C4-2B (cell line): Measurements from ENCODE around the gene THAP8.

Experiments
- H3K27ac ChIP-seq: fragments of 450-650 bp; 2 replicates; pipeline ENCODE4 v1.5.1; 2017
- ZFX ChIP-seq: fragments of 450-650 bp; IDR thresholded peaks from 2 replicates; pipeline ENCODE4 v1.6.1; 2017
- TF ChIP-seq, protein P1 (sequence below): fragments of 450-650 bp; conservative IDR thresholded peaks from 2 replicates; pipeline ENCODE4 v1.5.1; 2017; ENCODE audit warnings: mild to moderate bottlenecking

THAP8 gene

DNA sequence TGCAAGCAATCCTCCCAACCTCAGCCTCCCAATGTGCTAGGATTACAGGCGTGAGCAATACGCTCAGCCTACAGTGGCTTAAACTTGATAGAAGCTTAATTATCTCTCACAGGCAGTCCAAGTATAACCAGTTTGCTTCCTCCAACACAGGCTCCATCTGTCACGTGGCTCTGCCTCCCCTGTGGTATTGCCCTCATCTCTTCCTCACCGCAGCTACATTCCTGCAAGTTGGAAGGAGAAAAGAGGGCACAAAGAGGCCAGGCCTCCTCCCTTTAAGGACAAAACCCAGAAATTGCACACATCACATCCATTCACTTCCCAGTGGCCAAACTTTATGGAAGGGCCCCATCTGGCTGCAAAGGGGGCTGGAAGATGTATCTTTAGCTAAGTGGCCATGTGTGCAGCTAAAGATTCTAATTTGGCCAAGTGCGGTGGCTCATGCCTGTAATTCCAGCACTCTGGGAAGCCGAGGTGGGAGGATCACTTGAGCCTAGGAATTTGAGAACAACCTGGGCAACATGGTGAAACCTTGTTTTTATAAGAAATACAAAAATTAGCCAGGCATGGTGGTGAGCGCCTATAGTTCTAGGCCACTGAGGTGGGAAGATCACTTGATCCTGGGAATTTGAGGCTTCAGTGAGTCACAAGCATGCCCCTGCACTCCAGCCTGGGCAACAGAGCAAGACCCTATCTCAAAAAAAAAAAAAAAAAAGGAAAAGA lies 62.2 kb downstream of the THAP8 start:
- TF ChIP-seq, protein P1, sequence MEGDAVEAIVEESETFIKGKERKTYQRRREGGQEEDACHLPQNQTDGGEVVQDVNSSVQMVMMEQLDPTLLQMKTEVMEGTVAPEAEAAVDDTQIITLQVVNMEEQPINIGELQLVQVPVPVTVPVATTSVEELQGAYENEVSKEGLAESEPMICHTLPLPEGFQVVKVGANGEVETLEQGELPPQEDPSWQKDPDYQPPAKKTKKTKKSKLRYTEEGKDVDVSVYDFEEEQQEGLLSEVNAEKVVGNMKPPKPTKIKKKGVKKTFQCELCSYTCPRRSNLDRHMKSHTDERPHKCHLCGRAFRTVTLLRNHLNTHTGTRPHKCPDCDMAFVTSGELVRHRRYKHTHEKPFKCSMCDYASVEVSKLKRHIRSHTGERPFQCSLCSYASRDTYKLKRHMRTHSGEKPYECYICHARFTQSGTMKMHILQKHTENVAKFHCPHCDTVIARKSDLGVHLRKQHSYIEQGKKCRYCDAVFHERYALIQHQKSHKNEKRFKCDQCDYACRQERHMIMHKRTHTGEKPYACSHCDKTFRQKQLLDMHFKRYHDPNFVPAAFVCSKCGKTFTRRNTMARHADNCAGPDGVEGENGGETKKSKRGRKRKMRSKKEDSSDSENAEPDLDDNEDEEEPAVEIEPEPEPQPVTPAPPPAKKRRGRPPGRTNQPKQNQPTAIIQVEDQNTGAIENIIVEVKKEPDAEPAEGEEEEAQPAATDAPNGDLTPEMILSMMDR: no peak
- no peak for TF ChIP-seq ZFX
- no peak overlapping the region for H3K27ac ChIP-seq

DNA sequence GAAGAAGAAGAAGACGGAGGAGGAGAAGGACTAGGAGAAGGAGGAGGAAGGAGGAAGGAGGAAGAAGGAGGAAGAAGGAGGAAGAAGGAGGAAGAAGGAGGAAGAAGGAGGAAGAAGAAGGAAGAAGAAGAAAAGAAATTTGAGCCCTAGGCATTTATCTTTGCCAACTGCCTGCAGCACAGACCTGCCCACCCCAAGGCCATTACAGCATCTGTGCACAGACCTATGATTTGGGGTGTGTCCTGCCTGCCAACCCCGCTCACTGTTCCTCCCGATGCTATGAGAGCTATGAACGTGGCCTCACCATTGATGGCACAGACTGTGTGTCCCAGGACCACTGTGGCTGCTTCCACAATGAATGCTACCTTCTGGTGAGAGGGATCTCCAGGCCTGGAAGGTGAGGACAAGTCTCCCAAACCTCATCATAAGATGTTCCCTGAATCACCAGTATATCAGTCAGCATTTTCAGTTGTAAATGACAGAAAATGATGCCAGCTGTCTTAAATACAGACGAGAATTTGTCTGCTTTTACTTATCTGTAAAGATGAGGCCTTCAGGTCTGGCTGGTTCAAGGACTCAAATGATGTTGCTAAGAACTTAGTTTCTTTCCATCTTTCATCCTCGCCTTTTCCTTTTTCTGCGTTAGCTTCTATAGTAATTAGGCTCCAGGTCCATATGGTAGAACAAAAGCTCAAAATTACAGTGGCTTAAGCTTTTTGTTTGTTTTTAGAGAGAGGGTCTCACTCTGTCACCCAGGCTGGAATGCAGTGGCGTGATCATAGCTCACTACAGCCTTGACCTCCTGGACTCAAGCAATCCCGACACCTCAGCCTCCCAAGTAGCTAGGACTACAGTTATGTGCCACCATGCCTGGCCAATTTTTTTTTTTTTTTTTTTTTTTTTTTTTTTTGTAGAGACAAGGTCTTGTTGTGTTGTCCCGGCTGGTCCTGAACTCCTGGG lies 63.0 kb downstream of the THAP8 start:
- H3K27ac ChIP-seq: no peak overlapping the region
- no peak for TF ChIP-seq ZFX
- TF ChIP-seq, protein P1: no peak

DNA sequence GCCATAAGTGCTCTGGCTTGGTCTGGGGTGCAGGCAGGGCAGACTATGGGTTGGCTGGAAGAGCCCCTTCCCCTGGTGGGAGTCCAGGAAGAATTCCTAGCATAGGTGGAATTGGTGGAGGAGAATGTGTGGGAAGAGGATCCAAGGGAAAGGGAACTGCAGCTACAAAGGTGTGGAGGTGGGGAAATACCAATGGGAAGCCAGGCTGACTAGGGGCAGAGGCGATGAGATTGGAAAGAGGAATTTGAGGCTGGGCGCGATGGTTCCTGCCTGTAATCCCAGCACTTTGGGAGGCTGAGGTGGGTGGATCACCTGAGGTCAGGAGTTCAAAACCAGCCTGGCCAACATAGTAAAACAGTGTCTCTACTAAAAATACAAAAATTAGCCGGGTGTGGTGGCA lies 63.9 kb downstream of the THAP8 start:
- TF ChIP-seq, protein P1: no peak
- no peak overlapping the region for H3K27ac ChIP-seq

DNA sequence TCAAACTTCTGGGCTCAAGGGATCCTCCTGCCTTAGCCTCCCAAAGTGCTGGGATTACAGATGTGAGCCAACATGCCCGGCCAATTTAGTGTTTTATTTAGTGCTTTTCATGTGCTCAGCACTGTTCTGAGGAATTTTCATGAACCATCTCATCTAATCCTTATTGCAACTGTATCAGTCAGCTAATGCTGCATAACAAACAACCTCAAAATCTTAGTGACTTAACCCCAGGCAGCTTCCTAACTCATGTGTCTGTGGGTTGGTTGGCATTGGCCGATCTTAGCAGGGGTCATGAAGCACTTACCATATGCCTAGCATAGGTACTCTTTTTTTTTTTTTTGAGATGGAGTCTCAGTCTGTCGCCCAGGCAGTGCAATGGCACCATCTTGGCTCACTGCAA lies 65.3 kb downstream of the THAP8 start:
- no peak overlapping the region for H3K27ac ChIP-seq
- TF ChIP-seq, protein P1: no peak
- TF ChIP-seq ZFX: no peak

DNA sequence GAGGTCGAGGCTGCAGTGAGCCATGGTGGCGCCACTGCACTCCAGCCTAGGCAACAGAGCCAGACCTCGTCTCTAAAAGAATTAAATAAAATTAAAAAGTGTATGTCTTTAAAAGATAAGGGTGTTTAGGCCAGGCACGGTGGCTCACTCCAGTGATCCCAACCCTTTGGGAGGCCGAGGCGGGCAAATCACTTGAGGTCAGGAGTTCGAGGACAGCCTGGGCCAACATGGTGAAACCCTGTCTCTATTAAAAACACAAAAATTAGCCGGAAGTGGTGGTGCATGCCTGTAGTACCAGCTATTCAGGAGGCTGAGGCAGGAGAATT lies 66.6 kb downstream of the THAP8 start:
- no peak overlapping the region for H3K27ac ChIP-seq
- TF ChIP-seq ZFX: no peak
- TF ChIP-seq, protein P1: no peak

DNA sequence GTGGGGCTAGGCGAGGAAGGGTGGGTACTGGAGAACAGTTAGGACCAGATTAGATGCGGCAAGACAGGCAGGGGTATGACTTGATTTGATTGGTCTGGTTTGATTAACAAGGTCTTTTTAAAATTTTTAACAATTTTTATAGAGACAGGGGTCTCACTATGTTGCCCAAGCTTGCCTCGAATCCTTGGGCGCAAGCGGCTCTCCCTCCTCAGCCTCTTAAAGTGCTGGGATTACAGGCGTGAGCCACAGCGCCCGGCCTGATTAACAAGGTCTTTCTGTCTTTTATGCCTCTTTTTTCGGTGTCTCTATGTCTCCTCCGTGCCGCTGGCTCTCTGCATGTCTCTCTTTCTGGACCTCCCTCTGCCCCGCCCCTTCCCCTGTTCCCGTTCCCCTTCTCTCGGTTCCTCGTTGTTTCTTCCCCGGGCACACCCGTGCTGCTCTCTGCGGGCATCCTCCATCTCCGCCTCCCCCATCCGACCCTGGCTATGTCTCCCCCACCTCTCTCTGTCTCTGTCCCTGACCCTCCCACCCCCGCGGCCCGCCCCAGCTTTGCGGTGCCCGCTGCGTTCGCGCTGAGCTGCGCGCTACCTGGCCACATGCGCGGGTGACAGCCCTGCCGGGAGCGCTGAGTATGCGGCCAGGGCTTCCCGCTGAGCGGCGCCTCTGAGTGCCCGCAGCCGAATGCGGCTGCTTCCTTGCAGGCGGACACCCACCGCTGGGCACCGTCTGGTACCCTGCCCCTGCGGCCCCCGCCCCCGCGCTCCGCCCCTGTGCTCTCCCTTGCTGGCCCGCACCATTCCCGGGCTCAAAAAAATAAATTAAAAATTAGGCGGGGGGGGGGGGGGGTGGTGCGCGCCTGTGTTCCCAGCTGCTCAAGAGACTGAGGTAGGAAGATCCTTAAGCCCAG lies 67.2 kb downstream of the THAP8 start:
- TF ChIP-seq, protein P1: no peak
- TF ChIP-seq ZFX: no peak
- H3K27ac ChIP-seq: no peak overlapping the region

DNA sequence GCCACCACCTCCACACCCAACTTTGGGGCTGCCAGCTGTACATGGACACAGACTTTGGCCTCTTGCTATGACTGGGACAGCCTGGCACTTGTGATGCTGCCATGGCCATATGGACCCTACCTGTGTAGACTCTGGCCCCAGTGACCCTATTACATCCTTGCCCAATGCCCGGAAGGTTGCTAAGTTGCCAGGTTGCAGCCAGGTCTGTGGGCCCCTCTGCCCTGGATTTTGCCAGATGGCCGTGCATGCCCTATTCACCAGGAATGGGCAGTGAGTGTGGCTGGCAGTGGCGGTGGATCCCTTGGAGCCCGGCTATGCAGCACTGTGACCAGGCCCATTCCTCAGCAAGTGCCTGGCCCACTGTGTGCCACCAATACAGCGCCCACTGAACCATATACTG lies 68.0 kb downstream of the THAP8 start:
- H3K27ac ChIP-seq: no peak overlapping the region
- TF ChIP-seq, protein P1: no peak
- TF ChIP-seq ZFX: no peak
